CD8-positive, alpha-beta memory T cell (primary cell): ENCODE data around the gene ADIRF. TPM values are rescaled to one million over a fixed set of nuclear protein-coding genes. Genes with fewer than 3 reads are reported as not detected.

Experiments
- CTCF ChIA-PET: fragments of 350-600 bp; sonication (Branson Sonifier 250); formaldehyde crosslinking; loops from one replicate; lab custom pipeline; 2021; ENCODE audit warnings: antibody characterized with exemption; lab: Charles Lee
- POLR2A ChIA-PET: fragments of 350-600 bp; sonication (Branson Sonifier 250); formaldehyde crosslinking; loops from one replicate; lab custom pipeline; 2021; ENCODE audit warnings: antibody characterized with exemption; lab: Charles Lee
- DNase-seq, 5 donors: peaks; one replicate each; pipeline versions ENCODE4 v3.0.0 to v3.0.0-alpha.2; 2020 to 2022; ENCODE audit warnings: mixed read lengths in 1 of 5
- H3K27ac ChIP-seq: one replicate; pipeline ENCODE4 v1.7.0; 2013; ENCODE audit warnings: low read depth, mild to moderate bottlenecking, low read length, moderate library complexity
- H3K27me3 ChIP-seq: 2 replicates; pipeline ENCODE4 v1.7.0; 2013; ENCODE audit warnings: low read length, mild to moderate bottlenecking; ENCODE audit not compliant: insufficient read depth, poor library complexity, severe bottlenecking
- H3K36me3 ChIP-seq: 2 replicates; pipeline ENCODE4 v1.7.0; 2013; ENCODE audit warnings: mild to moderate bottlenecking, low read length, moderate library complexity; ENCODE audit not compliant: insufficient read depth
- H3K4me1 ChIP-seq: 2 replicates; pipeline ENCODE4 v1.7.0; 2013; ENCODE audit warnings: mild to moderate bottlenecking, low read length, moderate library complexity; ENCODE audit not compliant: insufficient read depth
- H3K4me3 ChIP-seq: 2 replicates; pipeline ENCODE4 v1.7.0; 2013; ENCODE audit warnings: mild to moderate bottlenecking, low read length
- H3K9me3 ChIP-seq: 2 replicates; pipeline ENCODE4 v1.7.0; 2013; ENCODE audit warnings: mild to moderate bottlenecking, low read length
- H3K27ac Mint-ChIP-seq, 8 donors: one replicate each; pipeline ENCODE4 v1.8.0; 2020 to 2021; ENCODE audit warnings: mixed read lengths in 8 of 8, mild to moderate bottlenecking in 6 of 8, inconsistent platforms in 3 of 8, moderate library complexity in 3 of 8
- H3K27me3 Mint-ChIP-seq, 2 donors: one replicate each; pipeline ENCODE4 v1.8.0; 2020 to 2021; ENCODE audit warnings: mixed read lengths in 2 of 2, mild to moderate bottlenecking in 1 of 2, moderate library complexity in 1 of 2
- H3K36me3 Mint-ChIP-seq, 3 donors: one replicate each; pipeline ENCODE4 v1.8.0; 2020 to 2021; ENCODE audit warnings: mixed read lengths in 3 of 3, inconsistent platforms in 1 of 3, mild to moderate bottlenecking in 1 of 3
- H3K4me1 Mint-ChIP-seq, 3 donors: one replicate each; pipeline ENCODE4 v1.8.0; 2020 to 2021; ENCODE audit warnings: mixed read lengths in 3 of 3, inconsistent platforms in 1 of 3, mild to moderate bottlenecking in 1 of 3
- H3K4me3 Mint-ChIP-seq, 7 donors: one replicate each; pipeline ENCODE4 v1.8.0; 2020 to 2021; ENCODE audit warnings: mixed read lengths in 7 of 7, mild to moderate bottlenecking in 6 of 7, moderate library complexity in 4 of 7, inconsistent platforms in 2 of 7
- H3K9me3 Mint-ChIP-seq, 5 donors: one replicate each; pipeline ENCODE4 v1.8.0; 2020 to 2022; ENCODE audit warnings: mixed read lengths in 5 of 5, mild to moderate bottlenecking in 3 of 5, moderate library complexity in 2 of 5, inconsistent platforms in 1 of 5
- polyA plus RNA-seq: library from polyadenylated mRNA; unstranded; fragments of 300-500 nt; fragmentation: Illumina TruSeq; gene quantifications from one replicate; pipeline ENCODE4 v1.2.3, GENCODE V29; 2021
- total RNA-seq, 2 experiments: library from RNA; stranded (reverse); gene quantifications; one replicate each; pipeline ENCODE4 v1.2.3, GENCODE V29; 2021

ADIRF gene
- total and polyA plus RNA-seq, 3 experiments from 2014 or later: not detected

GRCh38 chr10:86955501-86956194, 12.6 kb upstream of the ADIRF start:
- peaks cover 0 to 12% (median 0%) of the 10 kb centered on the region in 3 donors for H3K36me3 Mint-ChIP-seq

DNA sequence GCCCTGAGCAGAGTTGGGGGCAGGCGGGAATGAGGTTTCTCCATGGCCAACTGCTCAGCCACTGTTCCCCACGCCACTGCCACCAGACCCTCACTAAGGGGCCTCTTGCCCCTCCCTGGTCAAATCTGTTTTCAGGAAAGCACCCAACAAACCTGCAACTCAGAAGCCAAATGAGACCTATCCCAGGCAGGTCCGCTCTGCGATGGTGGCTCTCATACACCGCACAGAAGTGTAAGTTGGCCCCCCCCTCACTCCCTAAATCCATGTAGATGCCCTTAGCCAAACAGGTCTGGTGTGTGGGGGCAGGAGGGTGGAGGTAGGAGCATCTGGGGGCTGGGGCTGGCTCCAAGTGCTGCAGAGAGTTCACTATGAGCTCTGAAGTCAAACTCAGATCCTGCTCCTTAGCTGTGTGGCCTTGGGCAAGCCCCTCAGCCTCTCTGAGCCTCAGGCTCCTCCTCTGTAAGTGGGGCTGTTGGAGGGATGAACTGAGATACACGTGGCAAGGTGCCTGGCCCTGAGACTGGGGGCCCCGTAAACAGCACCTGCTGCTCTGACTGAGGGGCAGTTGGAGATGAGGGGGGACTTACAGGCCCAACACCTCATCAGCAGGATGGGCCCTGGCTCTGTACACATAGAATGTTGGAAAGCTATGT, 12.0 kb upstream of the ADIRF start:
- CTCF ChIA-PET: interaction anchor here (2.0 to 3.1 kb wide), 2 partner anchors 14 to 15 kb away, joined by 6 to 10 read pairs; no protein-coding TSS in a partner anchor

More at GRCh38 chr10:86955501-86956194, 12.6 kb upstream of the ADIRF start:
- Histone ChIP-seq H3K9me3 (no peaks in the 10 kb centered on the region), H3K27ac (no peak overlapping the region), H3K27me3 (no peaks in the 10 kb centered on the region), H3K36me3 (no peaks in the 10 kb centered on the region), H3K4me1 (peaks cover 8% of the 10 kb centered on the region), H3K4me3 (no peak overlapping the region)
- POLR2A ChIA-PET: no interaction called here
- DNase-seq: peak in 1 of 5 donors; percentile 12
- no peak overlapping the region for H3K4me3 Mint-ChIP-seq
- H3K27ac Mint-ChIP-seq: peak overlapping the region in 1 of 8 donors; percentile 89
- CTCF ChIA-PET: interaction anchor here (2.0 to 3.1 kb wide), 2 partner anchors 15 kb away, joined by 6 to 10 read pairs; no protein-coding TSS in a partner anchor
- peaks cover 9 to 14% (median 12%) of the 10 kb centered on the region in 5 donors for H3K9me3 Mint-ChIP-seq
- peaks cover 2 to 5% (median 4%) of the 10 kb centered on the region in 3 donors for H3K4me1 Mint-ChIP-seq
- no peaks in the 10 kb centered on the region for H3K27me3 Mint-ChIP-seq

DNA sequence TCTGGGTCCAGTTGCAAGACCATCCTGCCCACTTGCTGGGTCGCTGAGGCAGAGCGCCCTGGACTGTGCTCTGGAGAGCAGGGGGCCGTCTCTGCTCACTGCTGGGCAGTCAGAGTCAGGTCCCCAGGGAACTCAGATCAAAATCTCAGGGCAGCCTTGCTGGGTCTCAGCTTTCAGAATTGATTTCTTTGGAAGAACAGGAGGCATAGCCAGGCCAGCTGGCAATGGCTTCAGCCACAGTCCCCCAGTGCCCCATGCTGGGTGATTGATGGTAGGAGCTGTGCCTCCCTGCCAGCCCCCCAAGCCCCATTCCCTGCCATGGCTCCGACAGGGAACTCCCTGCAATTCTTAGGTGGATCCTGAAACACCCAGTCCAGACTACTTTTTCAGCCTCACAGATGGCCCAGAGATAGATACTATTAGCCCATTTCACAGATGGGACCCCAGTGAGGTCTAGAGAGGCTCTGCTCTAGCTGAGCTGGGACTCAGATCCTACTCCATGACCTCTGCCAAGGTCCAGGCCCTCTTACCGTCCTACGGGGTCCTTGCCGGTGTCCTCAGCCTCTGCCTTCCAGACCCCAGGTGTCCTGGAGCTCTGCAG, 11.3 kb upstream of the ADIRF start:
- H3K9me3 ChIP-seq: no peaks in the 10 kb centered on the region
- H3K27ac ChIP-seq: no peak overlapping the region
- DNase-seq: peak in 1 of 5 donors; percentile 18
- Mint-ChIP-seq H3K36me3 (peaks cover 0 to 8% (median 0%) of the 10 kb centered on the region in 3 donors), H3K4me1 (peaks cover 0 to 2% (median 0%) of the 10 kb centered on the region in 3 donors), H3K27ac (no peak overlapping the region), H3K4me3 (no peak overlapping the region), H3K9me3 (peaks cover 7 to 10% (median 9%) of the 10 kb centered on the region in 5 donors), H3K27me3 (no peaks in the 10 kb centered on the region)
- CTCF ChIA-PET: interaction anchor here (1.4 to 3.1 kb wide), 3 partner anchors 10 to 16 kb away, joined by 3 to 10 read pairs (median 6); no protein-coding TSS in a partner anchor
- H3K4me3 ChIP-seq: no peak overlapping the region
- H3K27me3 ChIP-seq: no peaks in the 10 kb centered on the region
- POLR2A ChIA-PET: no interaction called here
- H3K4me1 ChIP-seq: no peaks in the 10 kb centered on the region
- no peaks in the 10 kb centered on the region for H3K36me3 ChIP-seq

More for the DNA sequence above, 12.0 kb upstream of the ADIRF start:
- Mint-ChIP-seq H3K27me3 (no peaks in the 10 kb centered on the region), H3K4me1 (peaks cover 0 to 2% (median 0%) of the 10 kb centered on the region in 3 donors), H3K27ac (peak overlapping the region in 1 of 8 donors; percentile 89), H3K36me3 (peaks cover 0 to 12% (median 0%) of the 10 kb centered on the region in 3 donors), H3K9me3 (peaks cover 9 to 14% (median 12%) of the 10 kb centered on the region in 5 donors), H3K4me3 (no peak overlapping the region)
- H3K27ac ChIP-seq: no peak overlapping the region
- DNase-seq: peak in 1 of 5 donors; percentile 27
- H3K36me3 ChIP-seq: no peaks in the 10 kb centered on the region
- H3K27me3 ChIP-seq: no peaks in the 10 kb centered on the region
- POLR2A ChIA-PET: no interaction called here
- peaks cover 1% of the 10 kb centered on the region for H3K4me1 ChIP-seq
- H3K9me3 ChIP-seq: no peaks in the 10 kb centered on the region
- H3K4me3 ChIP-seq: no peak overlapping the region

DNA sequence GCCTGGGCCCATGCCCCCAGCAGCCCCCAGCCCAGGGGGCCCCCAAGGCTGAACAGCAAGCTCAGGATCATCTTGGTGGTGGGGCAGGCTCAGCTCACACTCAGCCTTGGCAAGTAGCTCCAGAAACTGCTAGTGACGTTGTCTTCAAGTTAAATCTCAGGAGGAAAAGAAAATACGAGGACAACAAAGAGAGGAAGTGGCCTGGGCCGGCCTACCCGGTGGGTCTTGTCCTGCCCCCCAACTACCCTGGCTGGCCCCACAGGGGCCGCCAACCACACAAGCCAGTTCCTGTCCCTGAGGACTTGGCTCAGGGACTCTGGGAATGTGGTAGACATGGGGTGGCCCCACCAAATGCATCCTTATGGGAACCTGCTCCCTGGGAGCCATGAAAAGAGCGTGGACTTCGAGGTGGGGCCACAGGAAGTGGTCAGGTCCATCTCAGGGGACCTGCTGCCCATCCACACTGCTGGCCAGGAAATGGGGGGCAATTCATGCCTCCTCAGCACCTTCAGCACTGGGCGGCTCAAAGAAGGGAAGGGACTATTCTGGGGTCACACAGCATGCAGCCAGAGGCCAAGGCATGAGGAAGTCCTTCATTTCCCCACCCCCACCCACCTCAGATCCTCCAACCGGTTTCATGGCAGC, 10.7 kb upstream of the ADIRF start, which contains the start of gene MMRN2:
Gene MMRN2, minus strand, starts transcription at position 145 of the 645 bp plus-strand sequence. Its CDS starts 74 bp downstream, at position 71.
- Mint-ChIP-seq H3K27me3 (no peaks in the 10 kb centered on the region), H3K27ac (peak within 1 kb of the TSS in 2 of 8 donors; percentile 22 to 33)

GRCh38 chr10:86958116-86958900, 10.0 kb upstream of the ADIRF start, which contains the start of gene SNCG:
Gene SNCG, plus strand, starts transcription at chr10:86958599. Its CDS starts 99 bp downstream, at chr10:86958698.
- DNase-seq: peak in 1 of 5 donors; percentile 42
- Histone ChIP-seq H3K27ac (peak within 1 kb of the TSS; percentile 9), H3K4me1 (no peaks in the 10 kb centered on the region), H3K27me3 (no peaks in the 10 kb centered on the region), H3K36me3 (no peaks in the 10 kb centered on the region), H3K4me3 (no peak within 1 kb of the TSS), H3K9me3 (no peaks in the 10 kb centered on the region)
- H3K9me3 Mint-ChIP-seq: peaks cover 0 to 2% (median 0%) of the 10 kb centered on the region in 5 donors
- H3K36me3 Mint-ChIP-seq: no peaks in the 10 kb centered on the region
- peak within 1 kb of the TSS in 2 of 8 donors; percentile 22 to 33 for H3K27ac Mint-ChIP-seq
- H3K27me3 Mint-ChIP-seq: no peaks in the 10 kb centered on the region
- POLR2A ChIA-PET: no interaction called here
- H3K4me1 Mint-ChIP-seq: peaks cover 0 to 2% (median 0%) of the 10 kb centered on the region in 3 donors
- no peak within 1 kb of the TSS for H3K4me3 Mint-ChIP-seq
- CTCF ChIA-PET: interaction anchor here (1.4 to 3.1 kb wide), 2 partner anchors 8 to 17 kb away, joined by 3 to 10 read pairs; no protein-coding TSS in a partner anchor

More for the DNA sequence above, 10.7 kb upstream of the ADIRF start, which contains the start of gene MMRN2:
- DNase-seq: peak in 1 of 5 donors; percentile 7
- Mint-ChIP-seq H3K4me3 (no peak within 1 kb of the TSS), H3K4me1 (peaks cover 0 to 2% (median 0%) of the 10 kb centered on the region in 3 donors), H3K9me3 (peaks cover 2 to 4% (median 4%) of the 10 kb centered on the region in 5 donors), H3K36me3 (peaks cover 0 to 2% (median 0%) of the 10 kb centered on the region in 3 donors)
- ChIA-PET POLR2A (no interaction called here), CTCF (interaction anchor here (1.4 to 3.1 kb wide), 3 partner anchors 9 to 16 kb away, joined by 3 to 10 read pairs (median 6); no protein-coding TSS in a partner anchor)
- Histone ChIP-seq H3K4me3 (no peak within 1 kb of the TSS), H3K27me3 (no peaks in the 10 kb centered on the region), H3K9me3 (no peaks in the 10 kb centered on the region), H3K4me1 (no peaks in the 10 kb centered on the region), H3K36me3 (no peaks in the 10 kb centered on the region), H3K27ac (no peak within 1 kb of the TSS)

DNA sequence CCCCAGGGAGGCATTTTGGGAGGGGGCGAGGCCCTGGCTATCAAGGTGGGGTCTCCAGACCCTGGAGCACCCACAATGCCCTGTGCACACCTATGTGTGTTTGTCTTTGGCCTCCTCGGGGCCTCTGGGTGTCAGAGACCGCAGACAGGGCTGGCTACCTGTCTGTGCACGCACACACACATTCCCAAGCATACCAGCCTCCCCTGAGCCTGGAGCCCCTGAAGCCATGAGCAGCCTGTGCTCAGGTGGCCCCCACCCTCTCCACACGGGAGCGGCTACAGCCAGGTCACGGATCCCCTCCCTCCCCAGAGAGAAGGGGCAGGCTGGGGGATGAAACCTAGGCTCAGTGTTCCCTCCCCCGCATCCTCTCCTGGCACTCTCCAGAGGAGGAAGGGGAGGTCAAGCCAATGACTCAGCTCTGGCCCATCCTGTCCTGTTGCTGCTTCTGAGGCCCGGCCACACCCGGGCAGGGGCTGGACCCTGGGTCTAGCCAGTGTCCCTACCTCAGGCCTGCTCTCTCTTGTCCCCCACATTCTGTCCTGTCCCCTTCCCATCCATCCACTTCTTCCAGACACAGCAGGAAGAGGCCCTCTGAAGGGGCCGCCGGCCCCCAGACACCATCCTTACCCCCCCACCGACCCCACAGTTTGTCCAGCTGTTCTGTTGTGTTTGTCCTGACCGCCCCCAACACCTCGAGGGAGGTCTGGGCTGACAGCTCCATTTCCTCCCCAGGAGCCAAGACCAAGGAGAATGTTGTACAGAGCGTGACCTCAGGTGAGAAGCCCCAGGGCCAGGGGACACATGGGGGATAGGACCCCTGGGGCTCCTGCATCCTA, 9.2 kb upstream of the ADIRF start:
- no peaks in the 10 kb centered on the region for H3K36me3 Mint-ChIP-seq
- peaks cover 0 to 2% (median 0%) of the 10 kb centered on the region in 3 donors for H3K4me1 Mint-ChIP-seq
- no peaks in the 10 kb centered on the region for H3K9me3 ChIP-seq
- peak overlapping the region; percentile 9 for H3K27ac ChIP-seq
- H3K27me3 Mint-ChIP-seq: no peaks in the 10 kb centered on the region
- H3K36me3 ChIP-seq: no peaks in the 10 kb centered on the region
- no peak overlapping the region for H3K27ac Mint-ChIP-seq
- H3K9me3 Mint-ChIP-seq: no peaks in the 10 kb centered on the region
- no peaks in the 10 kb centered on the region for H3K4me1 ChIP-seq
- H3K4me3 ChIP-seq: no peak overlapping the region
- CTCF ChIA-PET: interaction anchor here (1.1 kb wide), 1 partner anchor 9 kb away, joined by 3 read pairs; the partner anchor contains the start of gene ADIRF
- POLR2A ChIA-PET: no interaction called here
- DNase-seq: peak in 1 of 5 donors; percentile 28
- H3K4me3 Mint-ChIP-seq: no peak overlapping the region
- H3K27me3 ChIP-seq: no peaks in the 10 kb centered on the region
